Right lobe of liver (tissue), 4 donors: ENCODE data around the gene HOXD8.

Experiments
- POLR2A ChIP-seq: fragments of 450-650 bp; IDR thresholded peaks from one replicate; pipeline ENCODE4 v1.6.1; 2017; ENCODE audit warnings: antibody characterized with exemption, mild to moderate bottlenecking
- TF ChIP-seq, protein P1 (sequence below), 4 donors: fragments of 200-600 bp in 3 of 4; fragments of 450-650 bp in 1 of 4; IDR thresholded peaks; one replicate each; pipeline versions ENCODE4 v1.5.1 to v1.8.0; 2016 to 2022; ENCODE audit warnings: antibody characterized with exemption in 4 of 4, mild to moderate bottlenecking in 2 of 4
- donor health status: DM: no; HTN: no; CAD: no.
- donor health status: DM: no; HTN: no; CAD: no.
- donor health status: DM: no; HTN: yes; CAD: no.

DNA sequence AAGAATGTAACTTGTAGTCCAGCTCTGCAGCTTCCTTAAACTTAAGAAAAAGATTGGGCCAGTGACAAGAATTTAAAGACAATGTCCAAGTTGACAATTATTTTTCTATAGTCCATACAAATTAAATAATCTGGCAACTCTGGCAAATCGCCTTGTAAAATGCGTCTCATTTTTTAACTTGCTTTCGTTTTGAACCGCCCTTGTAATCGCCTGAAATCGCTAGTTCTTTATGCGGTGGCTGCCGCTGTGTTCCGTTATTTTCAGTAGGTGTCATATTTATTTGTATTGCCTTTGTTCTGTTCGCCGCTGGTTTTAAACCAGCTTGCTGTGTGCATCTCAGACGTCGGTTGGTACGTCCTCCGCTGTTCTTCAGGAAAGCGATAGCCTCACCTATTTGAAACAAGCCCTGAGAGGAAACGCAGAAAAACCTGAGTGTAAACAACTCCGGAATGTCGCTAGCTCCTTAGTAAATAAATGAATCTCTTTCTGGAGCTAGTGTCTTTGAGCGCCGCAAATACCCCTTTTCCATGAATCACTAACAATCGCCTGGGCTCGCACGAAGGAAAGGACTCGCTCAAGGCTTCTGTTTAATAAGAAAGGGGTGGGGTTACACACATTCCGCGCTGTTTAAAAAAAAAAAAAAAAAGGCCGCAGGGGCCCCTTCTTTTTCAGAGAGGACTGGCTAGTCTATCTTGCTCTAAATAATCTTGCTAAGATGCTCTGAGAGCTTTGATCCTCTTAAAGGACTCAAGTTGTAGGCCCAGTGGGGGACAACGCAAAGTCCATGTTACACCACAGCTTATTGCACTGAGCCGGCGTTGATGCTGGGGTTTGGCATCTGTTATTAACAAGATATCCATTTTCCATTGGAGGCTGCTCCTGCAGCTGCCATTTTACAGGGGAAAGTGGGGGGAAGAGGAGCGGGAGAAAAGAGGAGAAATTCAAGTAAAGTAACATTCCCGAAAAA lies 3.0 kb downstream of the HOXD8 start:
- TF ChIP-seq, protein P1, sequence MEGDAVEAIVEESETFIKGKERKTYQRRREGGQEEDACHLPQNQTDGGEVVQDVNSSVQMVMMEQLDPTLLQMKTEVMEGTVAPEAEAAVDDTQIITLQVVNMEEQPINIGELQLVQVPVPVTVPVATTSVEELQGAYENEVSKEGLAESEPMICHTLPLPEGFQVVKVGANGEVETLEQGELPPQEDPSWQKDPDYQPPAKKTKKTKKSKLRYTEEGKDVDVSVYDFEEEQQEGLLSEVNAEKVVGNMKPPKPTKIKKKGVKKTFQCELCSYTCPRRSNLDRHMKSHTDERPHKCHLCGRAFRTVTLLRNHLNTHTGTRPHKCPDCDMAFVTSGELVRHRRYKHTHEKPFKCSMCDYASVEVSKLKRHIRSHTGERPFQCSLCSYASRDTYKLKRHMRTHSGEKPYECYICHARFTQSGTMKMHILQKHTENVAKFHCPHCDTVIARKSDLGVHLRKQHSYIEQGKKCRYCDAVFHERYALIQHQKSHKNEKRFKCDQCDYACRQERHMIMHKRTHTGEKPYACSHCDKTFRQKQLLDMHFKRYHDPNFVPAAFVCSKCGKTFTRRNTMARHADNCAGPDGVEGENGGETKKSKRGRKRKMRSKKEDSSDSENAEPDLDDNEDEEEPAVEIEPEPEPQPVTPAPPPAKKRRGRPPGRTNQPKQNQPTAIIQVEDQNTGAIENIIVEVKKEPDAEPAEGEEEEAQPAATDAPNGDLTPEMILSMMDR (IDR thresholded peaks at IDR 0.05): no peak
- no peak for TF ChIP-seq POLR2A
